Endodermal cell (in vitro differentiated cells): ENCODE results near the gene SLC19A1. TPM values are rescaled to one million over a fixed set of nuclear protein-coding genes. Genes with fewer than 3 reads are reported as not detected.

Source experiments
- DNase-seq: peaks from one replicate; pipeline ENCODE4 v3.0.0-alpha.2; 2017
- H3K27ac ChIP-seq: 2 replicates; pipeline ENCODE4 v1.5.1; 2013; ENCODE audit warnings: mild to moderate bottlenecking, low read depth, low read length, moderate library complexity
- H3K27me3 ChIP-seq: 2 replicates; pipeline ENCODE4 v1.6.1; 2013; ENCODE audit warnings: mild to moderate bottlenecking, low read length, moderate library complexity; ENCODE audit not compliant: insufficient read depth, control insufficient read depth, poor library complexity, severe bottlenecking
- H3K36me3 ChIP-seq: 2 replicates; pipeline ENCODE4 v1.7.0; 2013; ENCODE audit warnings: mild to moderate bottlenecking, low read length, moderate library complexity; ENCODE audit not compliant: control insufficient read depth, insufficient read depth
- H3K4me1 ChIP-seq: one replicate; pipeline ENCODE4 v1.7.0; 2013; ENCODE audit warnings: low read length; ENCODE audit not compliant: control insufficient read depth, insufficient read depth
- H3K4me3 ChIP-seq: 2 replicates; pipeline ENCODE4 v1.5.1; 2013; ENCODE audit warnings: mild to moderate bottlenecking, low read length, moderate library complexity
- H3K9ac ChIP-seq: 2 replicates; pipeline ENCODE4 v1.6.1; 2013; ENCODE audit warnings: mild to moderate bottlenecking, low read length, moderate library complexity; ENCODE audit not compliant: poor library complexity, severe bottlenecking; ENCODE audit errors: extremely low read depth
- H3K9me3 ChIP-seq: 2 replicates; pipeline ENCODE4 v1.6.1; 2013; ENCODE audit warnings: mild to moderate bottlenecking, low read length, moderate library complexity; ENCODE audit not compliant: control insufficient read depth
- H3K27ac Mint-ChIP-seq: 2 replicates; pipeline ENCODE4 v1.8.0; 2020; ENCODE audit warnings: mixed read lengths
- H3K27me3 Mint-ChIP-seq: 2 replicates; pipeline ENCODE4 v1.8.0; 2021; ENCODE audit warnings: mild to moderate bottlenecking, mixed read lengths; ENCODE audit not compliant: insufficient read depth
- H3K36me3 Mint-ChIP-seq: 2 replicates; pipeline ENCODE4 v1.8.0; 2020; ENCODE audit warnings: low read depth, mixed read lengths
- H3K4me1 Mint-ChIP-seq: 2 replicates; pipeline ENCODE4 v1.8.0; 2020; ENCODE audit warnings: mixed read lengths
- H3K4me3 Mint-ChIP-seq: 2 replicates; pipeline ENCODE4 v1.8.0; 2020; ENCODE audit warnings: mild to moderate bottlenecking, moderate library complexity, mixed read lengths
- H3K9me3 Mint-ChIP-seq: 2 replicates; pipeline ENCODE4 v1.8.0; 2020; ENCODE audit warnings: mild to moderate bottlenecking, mixed read lengths
- WGBS, 2 experiments: methylation state at CpG; one replicate each; pipeline versions ENCODE4 v1.1.5 to v1.1.7; 2013; ENCODE audit warnings: missing lambda C conversion rate in 2 of 2, mixed read lengths in 1 of 2; ENCODE audit not compliant: insufficient coverage in 1 of 2, insufficient read length in 1 of 2; 5-methylcytosine and 5-hydroxymethylcytosine counted together
- total RNA-seq, 2 donors: library from RNA; stranded (reverse); fragmentation: NEBNext Ultra II Directional in 1 of 2; extraction: Animal tissue kit (Norgen Biotek cat#: 25700) in 1 of 2; gene quantifications; 2 replicates in 1 of 2; 3 replicates in 1 of 2; pipeline ENCODE4 v1.2.1, GENCODE V29; 2021
- TF ChIP-seq, protein P1 (sequence below): fragments of 200-600 bp; sonication (generic); conservative IDR thresholded peaks from 2 replicates; pipeline ENCODE4 v1.5.0; 2021; ENCODE audit warnings: antibody characterized with exemption, mild to moderate bottlenecking

The SLC19A1 gene
- total RNA-seq, 2 donors from 2014 or later: 28.8 to 29.4 TPM

DNA sequence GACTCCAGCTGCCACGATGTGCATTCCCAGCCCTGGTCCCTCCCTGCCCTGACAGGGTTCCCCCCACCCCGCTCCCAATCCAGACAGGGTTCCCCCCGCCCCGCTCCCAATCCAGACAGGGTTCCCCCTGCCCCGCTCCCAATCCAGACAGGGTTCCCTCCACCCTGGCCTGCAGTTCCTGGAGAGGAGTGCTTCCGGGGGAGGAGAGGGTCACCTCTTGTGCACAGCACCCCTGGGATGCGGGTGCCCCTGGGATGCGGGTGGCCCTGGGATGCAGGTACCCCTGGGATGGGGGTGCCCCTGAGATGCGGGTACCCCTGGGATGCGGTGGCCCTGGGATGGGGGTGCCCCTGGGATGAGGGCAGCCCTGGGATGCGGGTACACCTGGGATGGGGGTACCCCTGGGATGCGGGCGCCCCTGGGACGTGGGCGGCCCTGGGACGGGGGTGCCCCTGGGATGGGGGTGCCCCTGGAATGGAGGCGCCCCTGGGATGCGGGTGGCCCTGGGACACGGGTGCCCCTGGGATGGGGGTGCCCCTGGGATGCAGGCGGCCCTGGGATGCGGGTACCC, 36.7 kb upstream of the SLC19A1 start:
- Mint-ChIP-seq H3K36me3 (no peaks in the 10 kb centered on the region), H3K4me1 (no peaks in the 10 kb centered on the region), H3K27ac (no peak overlapping the region), H3K4me3 (no peak overlapping the region), H3K9me3 (peaks cover 22% of the 10 kb centered on the region), H3K27me3 (peaks cover 23% of the 10 kb centered on the region)
- Histone ChIP-seq H3K36me3 (no peaks in the 10 kb centered on the region), H3K9ac (no peak overlapping the region), H3K27ac (no peak overlapping the region), H3K27me3 (peaks cover 8% of the 10 kb centered on the region), H3K4me1 (no peaks in the 10 kb centered on the region), H3K9me3 (peaks cover 12% of the 10 kb centered on the region), H3K4me3 (no peak overlapping the region)
- TF ChIP-seq, protein P1, sequence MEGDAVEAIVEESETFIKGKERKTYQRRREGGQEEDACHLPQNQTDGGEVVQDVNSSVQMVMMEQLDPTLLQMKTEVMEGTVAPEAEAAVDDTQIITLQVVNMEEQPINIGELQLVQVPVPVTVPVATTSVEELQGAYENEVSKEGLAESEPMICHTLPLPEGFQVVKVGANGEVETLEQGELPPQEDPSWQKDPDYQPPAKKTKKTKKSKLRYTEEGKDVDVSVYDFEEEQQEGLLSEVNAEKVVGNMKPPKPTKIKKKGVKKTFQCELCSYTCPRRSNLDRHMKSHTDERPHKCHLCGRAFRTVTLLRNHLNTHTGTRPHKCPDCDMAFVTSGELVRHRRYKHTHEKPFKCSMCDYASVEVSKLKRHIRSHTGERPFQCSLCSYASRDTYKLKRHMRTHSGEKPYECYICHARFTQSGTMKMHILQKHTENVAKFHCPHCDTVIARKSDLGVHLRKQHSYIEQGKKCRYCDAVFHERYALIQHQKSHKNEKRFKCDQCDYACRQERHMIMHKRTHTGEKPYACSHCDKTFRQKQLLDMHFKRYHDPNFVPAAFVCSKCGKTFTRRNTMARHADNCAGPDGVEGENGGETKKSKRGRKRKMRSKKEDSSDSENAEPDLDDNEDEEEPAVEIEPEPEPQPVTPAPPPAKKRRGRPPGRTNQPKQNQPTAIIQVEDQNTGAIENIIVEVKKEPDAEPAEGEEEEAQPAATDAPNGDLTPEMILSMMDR: no peak
- peak; percentile 11 for DNase-seq
- 90% methylated on average over 2 to 21 of the region's 21 CpGs for WGBS, 2 experiments

- Histone ChIP-seq H3K36me3 (no peaks in the 10 kb centered on the region), H3K4me1 (no peaks in the 10 kb centered on the region), H3K27ac (no peak overlapping the region), H3K9ac (no peak overlapping the region), H3K27me3 (peaks cover 2% of the 10 kb centered on the region), H3K9me3 (peaks cover 6% of the 10 kb centered on the region), H3K4me3 (no peak overlapping the region)
- DNase-seq: peak; percentile 41
- TF ChIP-seq, protein P1: no peak
- Mint-ChIP-seq H3K4me3 (no peak overlapping the region), H3K27ac (no peak overlapping the region), H3K36me3 (no peaks in the 10 kb centered on the region), H3K27me3 (peaks cover 20% of the 10 kb centered on the region), H3K9me3 (peaks cover 16% of the 10 kb centered on the region), H3K4me1 (no peaks in the 10 kb centered on the region)
- WGBS, 2 experiments: 93 to 97% methylated on average over 12 to 21 of the region's 21 CpGs
Measured at GRCh38 chr21:45578176-45578801, 36.0 kb upstream of the SLC19A1 start.

DNA sequence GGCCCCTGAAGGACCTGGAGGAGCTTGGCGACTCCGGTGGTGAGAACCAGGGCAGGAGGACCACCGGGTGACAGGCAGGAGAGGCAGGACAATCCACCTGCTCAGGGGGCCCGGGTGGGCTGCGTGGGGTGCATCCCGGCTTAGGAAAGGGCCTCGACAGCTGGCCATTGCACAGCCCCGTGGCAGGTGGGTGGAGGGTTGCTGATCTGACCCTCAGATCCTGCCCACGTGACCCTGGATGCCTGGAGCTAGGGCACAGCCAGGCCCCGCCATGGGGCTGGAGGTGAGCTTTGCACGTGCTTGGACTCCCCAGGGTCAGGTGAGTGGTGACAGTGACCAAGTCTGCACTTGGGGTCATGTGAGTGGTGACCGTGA, 35.5 kb upstream of the SLC19A1 start:
- Mint-ChIP-seq H3K4me3 (no peak overlapping the region), H3K9me3 (peaks cover 11% of the 10 kb centered on the region), H3K36me3 (no peaks in the 10 kb centered on the region), H3K27ac (no peak overlapping the region), H3K4me1 (no peaks in the 10 kb centered on the region), H3K27me3 (peaks cover 15% of the 10 kb centered on the region)
- Histone ChIP-seq H3K4me3 (no peak overlapping the region), H3K9ac (no peak overlapping the region), H3K4me1 (no peaks in the 10 kb centered on the region), H3K36me3 (no peaks in the 10 kb centered on the region), H3K27me3 (no peaks in the 10 kb centered on the region), H3K9me3 (peaks cover under 1% of the 10 kb centered on the region), H3K27ac (no peak overlapping the region)
- no peak for DNase-seq
- WGBS, 2 experiments: 91 to 96% methylated on average over 9 to 12 of the region's 12 CpGs
- TF ChIP-seq, protein P1: no peak
